ENCODE results near the gene RAB40C.

RAB40C gene

GRCh38 chr16:619476-620100 lies 29.7 kb downstream of the RAB40C start:
- DNase-seq, result no peak

DNA sequence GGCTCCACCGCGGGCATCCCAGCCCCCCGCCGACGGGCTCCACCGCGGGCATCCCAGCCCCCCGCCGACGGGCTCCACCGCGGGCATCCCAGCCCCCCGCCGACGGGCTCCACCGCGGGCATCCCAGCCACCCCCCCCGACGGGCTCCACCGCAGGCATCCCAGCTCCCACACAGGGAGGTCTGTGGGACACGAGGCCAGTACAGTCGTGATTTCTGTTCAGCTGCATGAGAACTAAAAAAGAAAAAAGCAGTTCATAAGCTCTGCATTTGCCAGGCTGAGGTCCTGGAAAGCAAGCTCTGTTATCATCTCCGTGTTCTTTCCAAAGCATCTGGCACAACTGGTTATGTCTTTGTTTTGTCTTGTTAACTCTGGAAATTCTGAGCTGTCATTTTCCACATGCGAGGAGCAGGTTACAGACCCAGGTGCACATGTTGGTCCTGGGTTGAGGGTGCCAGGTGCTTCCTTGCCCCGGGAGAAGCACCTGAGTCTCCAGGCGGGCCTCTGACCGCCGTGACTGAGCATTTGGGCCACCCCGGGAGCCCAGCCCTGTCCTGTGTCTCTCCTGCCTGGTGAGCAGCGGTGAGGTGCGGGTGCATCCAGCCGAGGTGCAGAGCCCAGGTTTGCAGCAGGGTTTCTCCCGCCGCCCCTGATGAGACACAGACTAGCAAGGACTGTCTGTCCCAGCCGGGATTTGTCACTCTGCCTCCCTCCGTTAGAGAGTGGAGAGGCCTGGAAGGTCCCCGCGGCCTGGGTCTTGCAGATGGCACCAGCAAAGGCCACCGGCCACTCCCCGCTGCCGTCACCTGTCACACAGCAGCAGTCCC lies 31.0 kb downstream of the RAB40C start:
- DNase-seq, result no peak

DNA sequence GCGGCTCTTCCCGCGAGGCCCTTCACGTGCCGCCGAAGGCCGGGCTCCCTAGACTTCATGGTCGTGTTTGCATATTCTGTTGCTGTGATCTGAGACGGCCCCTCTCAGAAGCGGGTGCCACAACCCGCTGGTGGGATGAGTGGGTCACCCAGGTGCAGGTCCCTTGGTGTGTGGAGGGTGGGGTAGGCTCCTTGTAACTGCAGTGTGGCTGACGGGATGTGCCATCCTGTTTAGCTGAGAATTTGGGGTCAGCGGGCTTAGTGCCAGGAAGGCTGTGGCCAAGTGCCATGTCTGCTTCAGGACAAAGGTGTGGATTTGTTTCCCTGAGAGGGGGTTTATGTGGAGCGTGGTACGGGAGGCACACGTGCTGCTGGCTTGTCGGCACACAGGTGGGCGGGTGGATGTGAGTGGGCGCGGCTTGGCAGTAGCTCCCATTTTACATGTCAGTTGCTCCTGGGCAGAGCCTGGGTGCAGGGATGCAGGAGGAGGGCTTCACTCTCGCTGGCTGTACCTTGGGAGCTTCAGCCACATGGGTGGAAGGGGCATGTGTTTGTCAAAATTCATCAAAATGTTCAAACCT lies 31.8 kb downstream of the RAB40C start:
- DNase-seq, result no peak

DNA sequence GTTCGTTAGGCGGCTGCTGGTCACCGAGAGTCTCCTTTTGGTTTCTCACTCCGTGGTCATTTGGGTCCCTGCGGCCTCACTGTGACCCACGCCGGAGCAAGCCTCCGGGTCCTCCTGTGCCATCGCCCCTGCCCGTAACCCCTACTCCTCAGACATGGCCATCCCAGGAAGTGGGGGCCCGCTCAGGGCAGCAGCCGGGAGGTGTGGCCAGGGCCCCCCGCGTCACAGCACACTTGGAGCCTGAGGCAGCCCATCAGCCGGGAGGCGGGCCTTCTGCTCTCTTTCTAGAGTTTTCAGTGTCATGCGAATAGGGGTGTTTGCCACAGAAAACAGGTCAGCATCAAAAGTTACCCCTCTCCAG lies 33.0 kb downstream of the RAB40C start:
- no peak for DNase-seq

DNA sequence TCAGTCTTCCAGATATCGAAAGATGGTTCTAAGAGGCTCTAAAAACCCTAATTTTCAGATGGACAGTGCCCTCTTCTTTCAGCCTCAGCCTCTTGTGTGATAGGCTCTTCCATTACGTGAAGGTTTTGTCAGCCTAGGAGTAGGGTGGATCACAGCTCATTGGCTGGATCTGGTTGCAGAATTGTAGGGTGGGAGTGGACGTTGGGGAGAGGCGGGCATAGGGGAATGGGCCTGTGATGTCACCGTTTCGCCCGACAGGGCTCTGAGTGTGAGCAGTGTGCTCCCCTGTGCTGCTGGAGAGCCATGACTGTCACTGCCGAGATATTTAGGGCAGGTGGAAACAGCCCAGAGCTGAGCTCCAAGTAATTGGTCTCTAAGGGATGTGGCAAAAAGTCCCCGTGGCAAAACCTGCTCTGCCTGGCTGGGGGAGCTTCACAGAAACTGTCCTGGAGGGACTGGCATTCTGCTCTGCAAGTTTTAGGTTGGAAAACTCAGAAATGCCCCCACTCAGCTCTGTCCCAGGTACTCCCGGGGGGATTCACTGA lies 34.7 kb downstream of the RAB40C start:
- no peak for DNase-seq

DNA sequence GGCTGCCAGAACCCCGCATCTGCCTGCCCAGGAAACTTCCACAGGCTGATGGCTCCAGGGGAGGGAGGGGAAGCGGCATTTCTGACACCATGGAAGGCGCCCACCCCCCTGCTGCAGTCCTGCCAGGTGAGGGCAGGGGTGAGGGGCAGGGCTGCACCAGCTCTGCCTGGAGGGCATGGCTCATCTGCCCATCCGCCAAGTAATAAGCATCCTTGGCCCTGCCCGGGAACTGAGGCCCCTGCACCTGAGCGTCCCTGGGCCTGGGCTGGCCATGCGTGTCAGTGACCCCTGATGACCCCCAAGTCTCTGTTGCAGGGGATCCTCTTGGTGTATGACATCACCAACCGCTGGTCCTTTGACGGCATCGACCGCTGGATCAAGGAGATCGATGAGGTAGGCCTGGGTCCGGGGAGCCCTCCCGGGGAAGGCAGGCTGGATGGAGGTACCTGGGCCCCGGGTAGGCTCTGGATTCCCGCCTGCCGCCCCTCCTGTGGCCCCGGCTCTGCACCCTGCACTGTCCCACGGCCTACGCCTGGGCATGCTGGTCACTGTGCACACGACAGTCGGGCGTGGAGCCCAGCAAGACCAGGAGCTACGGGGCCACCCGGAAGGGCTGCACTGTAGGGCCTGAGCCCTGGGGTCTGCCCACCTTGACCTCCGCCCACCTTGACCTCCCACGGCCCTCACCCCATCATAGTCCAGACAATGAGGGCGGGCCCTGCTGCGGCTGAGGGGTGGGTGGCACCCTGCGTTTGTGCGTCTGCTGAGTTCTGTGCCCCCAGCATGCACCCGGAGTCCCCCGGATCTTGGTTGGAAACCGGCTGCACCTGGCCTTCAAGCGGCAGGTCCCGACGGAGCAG lies 35.5 kb downstream of the RAB40C start:
- DNase-seq, result no peak

DNA sequence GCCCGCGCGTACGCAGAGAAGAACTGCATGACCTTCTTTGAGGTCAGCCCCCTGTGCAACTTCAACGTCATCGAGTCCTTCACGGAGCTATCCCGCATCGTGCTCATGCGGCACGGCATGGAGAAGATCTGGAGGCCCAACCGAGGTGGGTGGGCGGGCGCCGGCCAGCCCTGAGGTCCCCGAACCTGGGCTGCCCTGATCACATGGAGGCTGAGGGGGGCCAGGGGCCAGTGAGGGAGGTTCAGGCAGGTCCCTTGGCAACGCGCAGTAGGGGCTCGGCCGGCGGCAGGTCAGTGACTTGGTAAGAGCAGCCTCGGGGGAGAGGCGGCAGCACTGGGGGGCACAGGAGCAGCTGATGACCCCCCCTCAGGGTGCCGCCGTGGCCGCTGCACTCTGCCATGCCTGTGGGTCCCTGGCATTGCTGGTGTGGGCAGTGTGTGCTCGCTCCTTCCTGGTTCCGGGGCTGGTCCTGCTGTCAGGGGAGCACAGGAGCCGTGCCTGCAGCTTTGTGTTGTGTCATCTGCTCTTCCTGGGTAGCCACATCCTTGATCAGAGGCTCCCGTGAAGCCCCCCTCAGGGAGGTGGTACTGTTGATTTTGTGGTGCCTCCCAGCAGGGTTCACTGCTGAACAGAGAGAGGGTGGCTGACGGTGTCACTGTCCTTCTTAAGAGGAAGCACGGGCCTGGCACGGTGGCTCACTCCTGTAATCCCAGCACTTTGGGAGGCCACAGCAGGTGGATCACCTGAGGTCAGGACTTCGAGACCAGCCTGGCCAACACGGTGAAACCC lies 36.3 kb downstream of the RAB40C start:
- no peak for DNase-seq

- DNase-seq, result no peak
Measured at GRCh38 chr16:626787-627453, 37.1 kb downstream of the RAB40C start.

DNA sequence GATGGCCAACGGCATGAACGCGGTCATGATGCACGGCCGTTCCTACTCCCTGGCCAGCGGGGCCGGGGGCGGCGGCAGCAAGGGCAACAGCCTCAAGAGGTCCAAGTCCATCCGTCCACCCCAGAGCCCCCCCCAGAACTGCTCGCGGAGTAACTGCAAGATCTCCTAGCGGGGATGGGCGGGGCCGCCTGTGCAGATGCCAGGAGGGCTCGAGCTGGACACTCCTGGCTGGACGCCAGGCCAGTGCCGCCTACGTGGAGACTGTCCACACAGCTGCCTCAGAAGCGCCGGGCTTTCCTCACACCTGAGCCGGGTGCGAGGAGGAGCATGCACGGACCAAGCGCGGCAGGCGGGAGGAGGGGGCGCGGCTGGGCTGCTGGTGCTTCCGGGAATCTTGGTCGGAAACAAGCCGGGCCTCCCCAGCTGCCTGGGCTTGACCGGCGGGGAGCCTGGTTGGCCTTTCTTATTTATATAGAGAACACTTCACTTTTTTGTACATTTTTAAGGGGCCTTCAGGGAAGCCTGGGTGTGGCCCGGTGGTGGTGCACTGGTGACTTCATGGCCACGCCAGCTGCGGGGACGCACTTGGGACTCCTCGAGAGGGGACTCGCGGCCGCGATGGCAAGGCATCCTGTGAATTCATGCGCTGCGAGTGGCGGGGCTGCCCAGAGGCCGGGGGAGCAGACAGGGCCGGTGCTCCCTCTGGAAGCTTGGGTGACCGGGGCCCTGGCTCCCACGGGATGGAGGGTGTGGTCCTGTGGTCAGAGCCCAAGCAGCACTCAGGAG lies 37.8 kb downstream of the RAB40C start:
- no peak for DNase-seq

DNA sequence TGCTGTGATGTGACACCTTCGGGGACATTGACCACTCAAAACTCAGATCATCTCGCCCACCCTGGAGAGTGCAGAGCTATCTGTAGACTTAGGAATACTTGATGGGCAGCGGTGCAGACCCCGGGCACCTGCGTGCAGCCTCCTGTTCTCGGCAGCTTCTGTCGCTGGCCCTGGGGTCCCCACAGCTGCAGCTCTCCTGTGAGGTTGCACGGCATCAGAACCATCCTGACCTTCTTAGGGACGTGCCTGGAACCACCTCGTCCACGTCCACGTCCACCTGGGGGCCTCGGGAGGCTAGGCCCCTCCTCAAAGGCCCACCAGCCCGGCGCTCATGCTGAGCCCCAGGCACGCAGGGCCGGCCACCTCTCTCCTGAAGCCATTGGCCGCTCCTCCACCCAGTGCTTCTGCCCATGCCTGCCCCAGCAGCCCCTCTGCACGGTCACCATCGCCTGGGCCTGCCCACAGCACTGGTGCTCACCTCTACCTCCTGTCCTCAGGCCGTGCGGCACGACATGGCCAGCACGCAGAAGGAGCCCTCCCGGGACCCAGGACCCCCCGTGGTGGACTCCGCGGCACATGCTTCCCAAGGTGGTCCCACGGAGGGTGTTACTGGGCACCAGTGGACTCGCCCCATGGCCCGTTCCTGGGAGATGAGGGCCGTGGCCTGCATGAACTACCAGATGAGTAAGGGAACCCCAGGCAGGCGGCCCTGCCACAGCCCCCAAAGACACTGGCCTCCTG lies 38.6 kb downstream of the RAB40C start:
- no peak for DNase-seq

GRCh38 chr16:629185-629832 lies 39.4 kb downstream of the RAB40C start:
- no peak for DNase-seq

- DNase-seq, result no peak
Measured at GRCh38 chr16:629833-630248, 40.0 kb downstream of the RAB40C start.

DNA sequence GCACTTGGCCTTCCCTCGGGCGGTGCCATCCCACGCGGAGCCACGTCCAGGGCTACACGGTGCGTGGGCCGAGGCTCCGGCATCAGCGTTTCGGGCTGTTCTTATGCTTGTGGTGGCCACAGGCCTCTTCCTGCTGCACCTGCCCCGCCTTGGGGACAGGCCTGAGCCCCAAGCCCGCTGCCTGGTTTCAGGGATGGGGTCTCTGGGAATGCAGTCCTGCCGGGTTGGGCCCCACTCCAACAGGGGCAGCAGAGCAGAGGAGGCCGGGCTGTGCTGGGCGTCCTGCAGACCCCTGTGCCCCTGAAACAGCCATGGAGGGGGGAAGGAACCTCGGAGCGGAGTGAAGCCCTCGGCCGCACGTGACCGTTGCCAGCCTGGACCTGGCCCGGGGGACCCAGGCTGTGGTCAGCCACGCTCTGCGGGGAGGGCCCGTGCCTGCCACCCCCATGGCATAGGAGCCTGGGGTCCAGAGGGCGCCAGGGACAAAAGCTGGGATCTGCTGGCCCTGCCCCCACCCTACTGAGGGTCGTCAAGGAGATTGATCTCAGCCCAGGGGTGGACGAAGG lies 40.5 kb downstream of the RAB40C start:
- no peak for DNase-seq

DNA sequence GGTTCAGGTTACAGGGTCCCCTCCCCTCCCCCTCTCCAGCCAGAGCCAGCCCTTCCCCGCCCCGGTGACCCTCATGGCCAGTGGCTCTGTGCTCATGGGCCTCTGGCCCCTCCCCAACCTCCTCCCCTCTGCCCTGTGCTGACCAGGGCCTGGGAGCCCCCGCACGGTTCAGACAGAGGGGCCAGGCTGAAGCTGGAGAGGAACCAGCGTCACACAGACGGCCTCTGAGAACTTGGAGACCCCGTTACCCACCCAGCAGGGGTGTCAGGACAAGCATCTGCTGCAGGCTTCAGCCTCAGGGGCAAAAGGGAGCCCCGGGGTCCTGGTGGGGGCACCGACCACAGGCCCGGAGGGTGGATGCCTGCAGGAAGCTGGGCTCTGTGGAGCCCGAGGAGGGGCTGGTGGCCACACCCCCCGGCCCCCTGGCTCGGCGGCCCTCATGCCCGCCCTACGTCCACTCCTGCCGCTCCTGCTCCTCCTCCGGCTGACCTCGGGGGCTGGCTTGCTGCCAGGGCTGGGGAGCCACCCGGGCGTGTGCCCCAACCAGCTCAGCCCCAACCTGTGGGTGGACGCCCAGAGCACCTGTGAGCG lies 41.0 kb downstream of the RAB40C start, which contains the start of gene WFIKKN1:
TSS of gene WFIKKN1 (plus strand) at position 171 of the 591 bp plus-strand sequence. CDS start at position 440, 269 bp downstream.
- no peak for DNase-seq

GRCh38 chr16:631808-632358 lies 42.0 kb downstream of the RAB40C start:
- no peak for DNase-seq

- no peak for DNase-seq
Measured at GRCh38 chr16:632486-633335, 42.8 kb downstream of the RAB40C start.
